AG04449 (cell line): ENCODE data around the gene RANGRF.

Experiments
- CTCF ChIA-PET: fragments of 350-600 bp; formaldehyde crosslinking; extraction: SDS; loops from one replicate; lab custom pipeline; 2021; ENCODE audit warnings: antibody characterized with exemption; lab: Yijun Ruan, JAX
- POLR2A ChIA-PET: fragments of 400-600, 350-600 bp; formaldehyde crosslinking; extraction: SDS; loops from one replicate; lab custom pipeline; 2020; ENCODE audit warnings: antibody characterized with exemption, inconsistent platforms; lab: Yijun Ruan, JAX
- DNase-seq: peaks from one replicate; pipeline ENCODE4 v3.0.0-alpha.2; 2010; ENCODE audit warnings: low read depth, low spot score
- H3K4me3 ChIP-seq: 2 replicates; pipeline ENCODE4 v1.5.1; 2011; ENCODE audit warnings: low read depth, mild to moderate bottlenecking, control low read depth, low read length
- TF ChIP-seq, protein P1 (sequence below): IDR thresholded peaks from one replicate; pipeline ENCODE4 v1.5.1; 2011; ENCODE audit warnings: mild to moderate bottlenecking, moderate library complexity, low read length, control low read depth, inconsistent platforms; ENCODE audit not compliant: insufficient read depth; ENCODE audit errors: missing control alignments

The RANGRF gene

DNA sequence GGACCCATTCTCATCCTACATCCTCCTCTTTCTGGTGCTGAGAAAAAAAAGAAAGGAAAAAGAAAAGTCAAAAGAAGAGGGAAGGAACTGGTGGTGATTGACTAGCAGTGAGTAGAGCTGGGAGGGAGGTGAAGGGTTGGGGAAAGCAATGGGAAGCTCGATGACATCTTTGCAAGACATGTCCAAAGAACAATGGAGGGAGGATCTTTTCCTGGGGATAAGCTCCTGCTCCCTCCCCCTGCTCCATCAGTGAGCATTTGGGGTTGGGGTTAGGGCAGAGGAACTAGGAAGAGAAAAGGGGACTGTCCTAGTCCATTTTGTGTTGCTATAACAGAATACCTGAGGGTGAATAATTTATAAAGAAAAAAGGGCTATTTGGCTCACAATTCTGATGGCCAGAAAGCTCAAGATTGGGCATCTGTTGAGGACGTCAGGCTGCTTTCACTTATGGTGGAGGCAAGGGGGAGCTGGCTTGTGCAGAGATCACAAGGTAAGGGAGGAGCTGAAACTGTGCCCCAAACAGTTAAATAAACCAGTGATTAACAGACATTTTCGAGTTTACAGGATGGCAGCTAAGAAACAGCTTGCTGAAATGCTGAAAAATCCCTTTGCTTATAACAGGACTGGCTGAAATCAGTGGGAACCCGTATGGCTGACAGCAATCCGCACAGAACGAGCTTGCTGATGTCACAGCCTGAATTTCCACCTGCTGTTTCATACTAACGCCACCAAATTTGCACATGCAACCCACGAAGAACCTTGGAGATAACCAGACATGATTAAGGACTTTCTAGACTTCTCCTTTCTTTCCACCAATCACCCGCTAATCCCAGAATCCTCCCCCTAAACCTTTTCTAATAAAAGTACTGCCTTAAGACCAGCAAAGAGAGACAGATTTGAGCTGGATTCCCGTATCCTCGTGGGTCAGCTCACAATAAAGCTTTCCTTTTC lies 49.6 kb downstream of the RANGRF start:
- POLR2A ChIA-PET, result no interaction called here
- CTCF ChIA-PET, result interaction anchor here (0.7 to 2.7 kb wide), 7 partner anchors 9 to 245 kb away, joined by 3 to 10 read pairs (median 3); partner anchors contain the start of gene KRABD2
- DNase-seq, result no peak
- peak overlapping the region; percentile 12; the same call in 1 of the 2 replicates for H3K4me3 ChIP-seq
- TF ChIP-seq, protein P1, sequence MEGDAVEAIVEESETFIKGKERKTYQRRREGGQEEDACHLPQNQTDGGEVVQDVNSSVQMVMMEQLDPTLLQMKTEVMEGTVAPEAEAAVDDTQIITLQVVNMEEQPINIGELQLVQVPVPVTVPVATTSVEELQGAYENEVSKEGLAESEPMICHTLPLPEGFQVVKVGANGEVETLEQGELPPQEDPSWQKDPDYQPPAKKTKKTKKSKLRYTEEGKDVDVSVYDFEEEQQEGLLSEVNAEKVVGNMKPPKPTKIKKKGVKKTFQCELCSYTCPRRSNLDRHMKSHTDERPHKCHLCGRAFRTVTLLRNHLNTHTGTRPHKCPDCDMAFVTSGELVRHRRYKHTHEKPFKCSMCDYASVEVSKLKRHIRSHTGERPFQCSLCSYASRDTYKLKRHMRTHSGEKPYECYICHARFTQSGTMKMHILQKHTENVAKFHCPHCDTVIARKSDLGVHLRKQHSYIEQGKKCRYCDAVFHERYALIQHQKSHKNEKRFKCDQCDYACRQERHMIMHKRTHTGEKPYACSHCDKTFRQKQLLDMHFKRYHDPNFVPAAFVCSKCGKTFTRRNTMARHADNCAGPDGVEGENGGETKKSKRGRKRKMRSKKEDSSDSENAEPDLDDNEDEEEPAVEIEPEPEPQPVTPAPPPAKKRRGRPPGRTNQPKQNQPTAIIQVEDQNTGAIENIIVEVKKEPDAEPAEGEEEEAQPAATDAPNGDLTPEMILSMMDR, result no peak

DNA sequence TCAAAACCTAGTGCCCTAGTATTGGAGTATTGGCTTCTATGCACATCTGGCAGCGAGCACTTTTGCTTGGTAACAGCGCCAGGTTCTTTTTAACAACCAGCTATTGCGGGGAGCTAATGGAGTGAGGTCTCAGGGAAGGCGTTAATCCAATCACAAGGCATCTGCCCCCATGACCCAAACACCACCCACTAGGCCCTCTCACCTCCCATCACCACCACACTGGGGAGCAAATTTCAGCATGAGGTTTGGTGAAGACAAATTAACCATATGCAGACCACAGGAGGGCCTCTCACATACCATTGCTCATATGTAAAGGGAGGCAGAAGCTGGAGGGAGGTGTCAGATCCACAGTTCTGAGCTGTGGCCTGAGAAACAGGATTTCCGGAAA lies 50.3 kb downstream of the RANGRF start:
- POLR2A ChIA-PET, result no interaction called here
- CTCF ChIA-PET, result interaction anchor here (1.0 to 2.7 kb wide), 6 partner anchors 9 to 245 kb away, joined by 3 to 10 read pairs (median 4); partner anchors contain the start of gene KRABD2

DNA sequence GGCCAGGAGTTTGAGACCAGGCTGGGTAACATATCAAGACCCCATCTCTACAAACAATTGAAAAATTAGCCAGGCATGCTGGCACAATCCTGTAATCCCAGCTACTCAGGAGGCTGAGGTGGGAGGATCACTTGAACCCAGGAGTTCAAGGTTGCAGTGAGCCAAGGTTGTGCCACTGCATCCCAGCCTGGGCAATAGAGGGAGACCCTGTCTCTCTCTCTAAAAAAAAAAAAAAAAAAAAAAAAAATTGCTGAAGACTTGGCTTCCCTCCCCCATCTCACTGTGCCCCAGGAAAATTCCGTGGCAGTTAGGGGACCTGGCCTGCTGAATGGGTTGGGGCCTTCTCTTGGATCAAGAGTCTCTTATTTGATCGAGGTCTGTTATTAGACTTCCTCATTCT lies 51.1 kb downstream of the RANGRF start, which contains the start of gene ODF4:
Gene ODF4 (plus strand): TSS at position 301 of the 400 bp plus-strand sequence. CDS start 212 bp downstream, outside the sequence.
- CTCF ChIA-PET, result no interaction called here
- POLR2A ChIA-PET, result no interaction called here
- no peak within 1 kb of the TSS for H3K4me3 ChIP-seq
- TF ChIP-seq, protein P1, result no peak
- DNase-seq, result no peak

More for the DNA sequence above, 50.3 kb downstream of the RANGRF start:
- no peak for DNase-seq
- TF ChIP-seq, protein P1, result no peak
- H3K4me3 ChIP-seq, result no peak overlapping the region
